Measurements from ENCODE around the gene RPTOR. TPM values are rescaled to one million over a fixed set of nuclear protein-coding genes. Genes with fewer than 3 reads are reported as not detected.

Gene RPTOR
- total RNA-seq, 1 donor from 2014 or later = 65.9 TPM

DNA sequence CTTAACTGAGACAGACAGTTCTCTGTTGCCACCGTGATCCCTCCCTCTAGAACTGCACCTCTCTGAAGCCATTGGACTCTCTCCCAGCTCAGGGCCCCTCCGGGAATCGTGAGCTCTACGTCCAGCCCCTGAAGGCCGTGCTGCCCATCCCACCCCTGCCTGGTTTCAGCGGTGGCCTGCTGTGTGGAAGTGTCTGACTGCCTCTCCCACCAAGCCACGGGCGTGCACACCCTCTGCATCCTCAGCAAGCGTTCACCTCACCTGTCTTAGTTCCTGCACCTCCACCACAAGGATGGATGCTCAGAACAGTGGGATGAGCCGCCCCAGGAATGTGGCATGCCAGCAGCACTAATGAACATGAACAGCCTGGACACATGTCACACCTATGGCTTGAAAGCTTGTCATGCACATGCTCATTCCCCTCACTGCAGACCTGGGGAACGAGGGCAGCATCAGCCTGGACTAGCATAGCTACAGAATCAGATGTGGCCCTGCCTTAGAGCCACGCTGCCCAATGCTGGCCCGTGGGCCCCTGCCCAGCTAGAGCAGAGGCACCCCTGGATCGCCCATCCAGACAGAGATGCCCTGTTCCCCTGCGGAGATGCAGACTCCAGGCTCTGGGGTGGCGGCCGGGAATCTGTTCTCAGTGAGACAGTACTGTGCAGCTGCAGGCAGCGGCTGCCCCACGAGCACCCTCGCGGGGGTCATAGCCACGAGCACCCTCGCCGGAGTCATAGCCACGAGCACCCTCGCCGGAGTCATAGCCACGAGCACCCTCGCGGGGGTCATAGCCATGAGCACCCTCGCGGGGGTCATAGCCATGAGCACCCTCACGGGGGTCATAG, 373.3 kb downstream of the RPTOR start:
- H3K9me3 Mint-ChIP-seq = no peaks in the 10 kb centered on the region
- no peak for ATAC-seq (ENCODE audit: low read depth)

DNA sequence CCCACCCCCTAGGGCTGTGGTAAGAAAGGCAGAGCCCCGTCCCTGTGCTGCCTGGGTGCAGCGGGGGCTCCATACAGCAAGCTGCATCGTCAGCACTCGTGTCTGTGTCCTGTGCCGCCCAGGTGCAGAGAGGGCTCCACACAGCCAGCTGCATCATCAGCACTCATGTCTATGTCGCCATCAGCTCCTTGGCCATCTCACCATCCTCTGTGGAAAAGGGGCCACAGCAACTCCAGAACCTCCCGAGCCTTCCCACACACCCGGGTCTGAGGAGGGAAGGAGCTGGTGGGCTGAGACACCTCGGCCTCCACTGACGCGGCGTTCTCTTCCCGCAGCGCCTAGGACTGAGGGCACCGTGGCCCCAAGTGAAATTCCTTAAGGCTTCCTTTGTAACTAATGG, 374.1 kb downstream of the RPTOR start:
- ATAC-seq (ENCODE audit: low read depth) (no peak), DNase-seq (no peak)
- no peak overlapping the region for H3K27ac Mint-ChIP-seq
- POLR2A ChIA-PET = interaction anchor here (0.6 kb wide), 1 partner anchor 30 kb away, joined by 6 read pairs; no protein-coding TSS in a partner anchor
- CTCF ChIA-PET = no interaction called here
- no peaks in the 10 kb centered on the region for H3K9me3 Mint-ChIP-seq
- peaks cover 14% of the 10 kb centered on the region for H3K4me1 Mint-ChIP-seq
- no peaks in the 10 kb centered on the region for H3K27me3 Mint-ChIP-seq
- H3K4me3 Mint-ChIP-seq = no peak overlapping the region
- H3K36me3 Mint-ChIP-seq (ENCODE audit: low read depth) = peaks cover 29% of the 10 kb centered on the region
- intact Hi-C loops (cut with micrococcal nuclease) = no loop called here
- TF ChIP-seq, protein P1, sequence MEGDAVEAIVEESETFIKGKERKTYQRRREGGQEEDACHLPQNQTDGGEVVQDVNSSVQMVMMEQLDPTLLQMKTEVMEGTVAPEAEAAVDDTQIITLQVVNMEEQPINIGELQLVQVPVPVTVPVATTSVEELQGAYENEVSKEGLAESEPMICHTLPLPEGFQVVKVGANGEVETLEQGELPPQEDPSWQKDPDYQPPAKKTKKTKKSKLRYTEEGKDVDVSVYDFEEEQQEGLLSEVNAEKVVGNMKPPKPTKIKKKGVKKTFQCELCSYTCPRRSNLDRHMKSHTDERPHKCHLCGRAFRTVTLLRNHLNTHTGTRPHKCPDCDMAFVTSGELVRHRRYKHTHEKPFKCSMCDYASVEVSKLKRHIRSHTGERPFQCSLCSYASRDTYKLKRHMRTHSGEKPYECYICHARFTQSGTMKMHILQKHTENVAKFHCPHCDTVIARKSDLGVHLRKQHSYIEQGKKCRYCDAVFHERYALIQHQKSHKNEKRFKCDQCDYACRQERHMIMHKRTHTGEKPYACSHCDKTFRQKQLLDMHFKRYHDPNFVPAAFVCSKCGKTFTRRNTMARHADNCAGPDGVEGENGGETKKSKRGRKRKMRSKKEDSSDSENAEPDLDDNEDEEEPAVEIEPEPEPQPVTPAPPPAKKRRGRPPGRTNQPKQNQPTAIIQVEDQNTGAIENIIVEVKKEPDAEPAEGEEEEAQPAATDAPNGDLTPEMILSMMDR (IDR thresholded peaks at IDR 0.05) = no peak

More for the DNA sequence above, 373.3 kb downstream of the RPTOR start:
- no peak for DNase-seq
- Mint-ChIP-seq H3K4me3 (no peak overlapping the region), H3K27ac (no peak overlapping the region), H3K36me3 (ENCODE audit: low read depth) (peaks cover 24% of the 10 kb centered on the region), H3K27me3 (no peaks in the 10 kb centered on the region), H3K4me1 (peaks cover 21% of the 10 kb centered on the region)
- intact Hi-C loops (cut with micrococcal nuclease) = no loop called here
- TF ChIP-seq, protein P1 (IDR thresholded peaks at IDR 0.05) = no peak
- POLR2A ChIA-PET = no interaction called here
- CTCF ChIA-PET = no interaction called here

DNA sequence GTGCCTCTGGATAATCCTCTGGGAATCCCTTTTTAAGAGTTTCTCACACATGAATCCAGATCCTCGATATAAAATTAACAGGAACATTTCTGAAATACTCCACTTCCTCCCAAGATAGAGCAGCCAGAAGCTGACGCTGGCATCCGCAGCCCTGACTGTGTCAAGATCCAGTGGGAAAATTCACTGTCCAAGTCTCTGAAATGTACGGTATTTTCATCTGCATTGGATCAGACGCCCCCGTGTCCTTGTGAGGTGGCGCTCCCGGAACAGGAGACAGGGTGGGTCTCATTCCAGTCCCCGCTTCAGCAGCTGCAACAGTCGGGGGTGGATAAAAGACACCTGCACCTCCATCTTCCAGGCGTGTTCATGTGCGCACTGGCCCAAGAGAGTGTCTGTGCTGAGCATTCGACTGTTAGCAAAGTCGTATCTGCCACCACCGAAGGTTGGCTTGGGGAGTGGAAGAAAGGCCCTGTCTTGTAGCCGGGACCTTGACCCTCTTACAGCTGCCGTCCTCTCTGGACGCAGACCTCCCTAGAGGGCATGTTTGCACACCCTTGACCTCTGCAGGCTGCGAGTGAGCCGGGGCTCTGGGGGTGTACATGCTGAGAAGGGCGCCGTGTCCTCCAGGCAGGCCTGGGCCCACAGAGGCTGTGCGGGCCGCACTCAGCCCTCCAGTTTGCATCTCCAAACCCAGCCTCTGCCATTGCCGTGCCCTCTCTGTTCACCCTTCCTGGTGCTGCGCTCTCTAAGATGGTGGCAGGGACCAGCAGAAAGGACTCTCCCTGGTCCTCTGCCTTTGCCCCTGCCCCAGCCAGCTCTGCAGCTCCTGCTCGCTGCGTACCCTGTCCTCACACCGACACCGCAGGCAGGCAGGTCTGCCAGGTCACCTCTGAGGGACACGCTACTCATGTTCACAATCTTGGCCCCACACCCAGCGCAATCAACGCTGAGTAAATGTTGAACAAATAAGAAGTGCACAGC, 375.0 kb downstream of the RPTOR start:
- H3K9me3 Mint-ChIP-seq = no peaks in the 10 kb centered on the region
- H3K27me3 Mint-ChIP-seq = no peaks in the 10 kb centered on the region
- peaks cover 34% of the 10 kb centered on the region for H3K36me3 Mint-ChIP-seq (ENCODE audit: low read depth)
- ChIA-PET POLR2A (interaction anchor here (0.6 kb wide), 1 partner anchor 29 kb away, joined by 6 read pairs; no protein-coding TSS in a partner anchor), CTCF (no interaction called here)
- peaks cover 5% of the 10 kb centered on the region for H3K4me1 Mint-ChIP-seq
- intact Hi-C loops (cut with micrococcal nuclease) = no loop called here
- H3K27ac Mint-ChIP-seq = no peak overlapping the region
- H3K4me3 Mint-ChIP-seq = no peak overlapping the region
- TF ChIP-seq, protein P1 (IDR thresholded peaks at IDR 0.05) = no peak
- no peak for DNase-seq
- ATAC-seq (ENCODE audit: low read depth) = no peak

DNA sequence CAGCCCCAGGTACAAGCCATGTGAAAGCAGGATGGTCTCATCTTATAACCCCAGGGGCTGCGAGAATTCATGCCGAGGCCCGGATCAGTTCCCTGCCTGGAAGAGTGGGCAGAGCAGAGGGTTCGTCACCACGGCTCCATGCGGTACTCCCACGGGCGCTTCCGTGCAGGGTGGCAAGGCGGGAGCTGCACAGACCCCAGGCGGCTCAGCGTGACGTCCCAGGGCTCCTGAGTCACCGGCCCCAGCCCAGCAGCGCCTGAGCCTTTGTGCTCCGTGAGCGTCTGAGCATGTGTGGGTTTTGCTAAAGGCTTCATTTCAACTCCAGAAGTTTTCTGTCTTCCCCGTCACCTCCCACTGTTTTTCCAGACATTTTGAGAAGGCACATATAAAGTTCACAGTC, 375.8 kb downstream of the RPTOR start:
- ATAC-seq (ENCODE audit: low read depth) = no peak
- CTCF ChIA-PET = no interaction called here

More for the DNA sequence above, 375.8 kb downstream of the RPTOR start:
- H3K27ac Mint-ChIP-seq = no peak overlapping the region
- intact Hi-C loops (cut with micrococcal nuclease) = no loop called here
- TF ChIP-seq, protein P1 (IDR thresholded peaks at IDR 0.05) = no peak
- no peaks in the 10 kb centered on the region for H3K9me3 Mint-ChIP-seq
- no peaks in the 10 kb centered on the region for H3K27me3 Mint-ChIP-seq
- POLR2A ChIA-PET = no interaction called here
- H3K4me3 Mint-ChIP-seq = no peak overlapping the region
- DNase-seq = no peak
- peaks cover 40% of the 10 kb centered on the region for H3K36me3 Mint-ChIP-seq (ENCODE audit: low read depth)
- H3K4me1 Mint-ChIP-seq = peaks cover 8% of the 10 kb centered on the region
